Measurements from ENCODE around the gene KNDC1. TPM values are rescaled to one million over a fixed set of nuclear protein-coding genes. Genes with fewer than 3 reads are reported as not detected.

The KNDC1 gene
- total RNA-seq, 4 donors from 2014 or later: under 0.01 to 12.5 (median 5.3) TPM

DNA sequence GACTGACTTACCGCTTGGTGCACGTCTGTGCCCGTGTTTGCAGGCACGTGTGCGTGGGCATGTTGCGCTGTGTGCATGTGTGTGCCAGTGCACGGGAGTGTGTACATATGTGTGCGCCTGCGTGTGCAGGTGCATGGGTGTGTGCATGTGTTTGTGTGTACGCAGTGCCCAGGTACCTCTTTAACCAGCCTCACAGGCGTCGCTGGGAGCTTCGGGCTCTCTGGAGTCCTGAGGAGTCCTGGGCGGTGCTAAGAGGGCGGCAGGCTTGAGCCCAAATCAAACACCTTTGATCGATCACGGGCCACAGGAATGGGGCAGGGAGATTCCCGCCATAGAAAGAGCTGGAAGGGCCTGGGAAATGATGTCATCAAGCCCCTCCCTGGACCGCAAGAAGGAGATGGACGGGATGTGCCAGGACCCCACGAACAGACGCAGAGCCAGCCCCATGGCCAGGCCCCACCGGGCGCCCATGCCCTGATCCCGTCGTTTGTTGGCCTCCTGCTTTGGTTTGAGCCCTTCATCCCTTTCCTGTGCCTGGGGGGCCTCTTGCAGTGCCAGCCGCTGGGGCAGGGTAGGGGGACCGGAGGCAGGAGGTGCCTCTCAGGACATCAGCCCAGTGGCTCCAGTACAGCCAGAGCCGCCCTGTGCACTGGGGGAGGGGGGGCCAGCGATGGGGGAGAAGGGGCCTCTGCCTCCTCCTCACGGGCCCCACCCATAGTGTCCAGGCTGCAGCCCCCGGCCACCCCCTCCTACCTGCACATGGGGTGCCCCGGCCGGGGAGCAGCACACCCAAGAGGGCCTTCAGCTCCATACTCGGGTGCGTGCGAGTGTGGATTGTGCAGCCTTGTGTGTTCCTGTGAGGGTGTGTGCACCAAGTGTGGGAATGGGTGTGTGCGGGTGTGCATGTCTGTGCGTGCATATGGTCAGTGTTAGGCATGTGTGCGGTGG lies 5.8 kb downstream of the KNDC1 start:
- Histone ChIP-seq H3K27ac (no peak overlapping the region), H3K4me3 (no peak overlapping the region), H3K36me3 (no peaks in the 10 kb centered on the region), H3K27me3 (no peaks in the 10 kb centered on the region), H3K4me1 (peaks cover 0 to 9% of the 10 kb centered on the region in 2 donors), H3K9me3 (no peaks in the 10 kb centered on the region)
- peak in 1 of 2 donors; percentile 8 for DNase-seq
- TF ChIP-seq POLR2A (IDR thresholded peaks at IDR 0.05): no peak
- TF ChIP-seq, protein P1, sequence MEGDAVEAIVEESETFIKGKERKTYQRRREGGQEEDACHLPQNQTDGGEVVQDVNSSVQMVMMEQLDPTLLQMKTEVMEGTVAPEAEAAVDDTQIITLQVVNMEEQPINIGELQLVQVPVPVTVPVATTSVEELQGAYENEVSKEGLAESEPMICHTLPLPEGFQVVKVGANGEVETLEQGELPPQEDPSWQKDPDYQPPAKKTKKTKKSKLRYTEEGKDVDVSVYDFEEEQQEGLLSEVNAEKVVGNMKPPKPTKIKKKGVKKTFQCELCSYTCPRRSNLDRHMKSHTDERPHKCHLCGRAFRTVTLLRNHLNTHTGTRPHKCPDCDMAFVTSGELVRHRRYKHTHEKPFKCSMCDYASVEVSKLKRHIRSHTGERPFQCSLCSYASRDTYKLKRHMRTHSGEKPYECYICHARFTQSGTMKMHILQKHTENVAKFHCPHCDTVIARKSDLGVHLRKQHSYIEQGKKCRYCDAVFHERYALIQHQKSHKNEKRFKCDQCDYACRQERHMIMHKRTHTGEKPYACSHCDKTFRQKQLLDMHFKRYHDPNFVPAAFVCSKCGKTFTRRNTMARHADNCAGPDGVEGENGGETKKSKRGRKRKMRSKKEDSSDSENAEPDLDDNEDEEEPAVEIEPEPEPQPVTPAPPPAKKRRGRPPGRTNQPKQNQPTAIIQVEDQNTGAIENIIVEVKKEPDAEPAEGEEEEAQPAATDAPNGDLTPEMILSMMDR (IDR thresholded peaks at IDR 0.05): no peak
- intact Hi-C loops (cut with DNase I; ENCODE audit: low total_unique reads): no loop called here

DNA sequence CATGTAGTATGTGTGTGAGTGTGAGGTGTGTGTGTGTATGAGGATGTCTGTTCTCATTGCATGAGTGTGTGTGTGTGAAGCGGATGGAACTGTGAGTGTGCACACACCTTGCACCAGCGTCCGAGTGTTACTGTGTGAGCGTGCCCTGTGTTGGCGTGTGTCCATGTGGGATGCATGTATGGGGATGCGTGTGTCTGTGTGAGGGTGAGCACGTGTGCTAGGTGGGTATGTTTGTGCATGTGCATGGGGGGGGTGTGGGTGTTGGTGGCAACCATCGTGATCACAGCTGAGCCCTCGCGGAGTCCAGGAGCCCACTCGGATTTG lies 6.4 kb downstream of the KNDC1 start:
- Histone ChIP-seq H3K27ac (no peak overlapping the region), H3K9me3 (no peaks in the 10 kb centered on the region), H3K4me1 (peaks cover 0 to 3% of the 10 kb centered on the region in 2 donors), H3K4me3 (no peak overlapping the region), H3K27me3 (no peaks in the 10 kb centered on the region), H3K36me3 (no peaks in the 10 kb centered on the region)
- TF ChIP-seq, protein P1 (IDR thresholded peaks at IDR 0.05): no peak
- TF ChIP-seq POLR2A (IDR thresholded peaks at IDR 0.05): no peak
- DNase-seq: no peak
- intact Hi-C loops (cut with DNase I; ENCODE audit: low total_unique reads): no loop called here

DNA sequence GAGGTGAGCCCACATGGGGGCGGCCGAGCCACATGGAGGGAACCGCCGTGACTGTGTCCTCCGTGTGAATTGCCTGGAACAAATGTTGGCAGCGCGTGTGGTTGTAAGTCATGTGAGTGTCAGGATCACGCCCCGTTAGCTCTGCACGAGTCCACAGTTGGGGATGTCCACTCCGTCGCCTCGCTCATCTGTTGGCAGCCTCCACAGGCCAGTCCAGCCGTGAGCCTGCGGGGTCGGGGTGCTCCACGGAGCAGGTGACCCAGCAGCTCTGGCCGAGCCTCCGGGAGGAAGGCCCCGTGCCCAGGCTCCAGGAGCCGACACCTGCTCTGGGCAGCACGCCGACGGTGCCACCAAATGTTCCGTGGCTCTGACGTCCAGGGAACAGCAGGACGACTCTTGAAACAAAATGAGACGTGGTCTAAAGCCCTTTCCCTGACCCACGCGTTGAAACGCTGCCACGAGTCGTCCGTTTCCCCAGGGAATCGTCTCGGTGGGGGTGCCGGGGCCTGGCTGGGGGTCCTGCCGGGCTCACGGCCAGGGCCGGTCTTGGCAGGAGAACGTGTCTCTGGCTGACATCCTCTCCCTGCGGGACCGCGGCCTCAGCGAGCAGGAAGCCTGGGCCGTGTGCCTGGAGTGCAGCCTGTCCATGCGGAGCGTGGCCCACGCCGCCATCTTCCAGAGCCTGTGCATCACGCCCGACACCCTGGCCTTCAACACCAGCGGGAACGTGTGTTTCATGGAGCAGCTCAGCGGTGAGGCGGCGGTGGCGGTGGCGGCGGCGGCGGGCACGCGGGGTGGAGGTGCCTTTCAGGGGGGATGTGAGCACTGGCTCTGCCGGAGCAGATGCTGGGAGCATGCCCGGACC lies 7.0 kb downstream of the KNDC1 start:
- Histone ChIP-seq H3K4me3 (no peak overlapping the region), H3K27ac (no peak overlapping the region), H3K36me3 (no peaks in the 10 kb centered on the region), H3K4me1 (no peaks in the 10 kb centered on the region), H3K27me3 (no peaks in the 10 kb centered on the region), H3K9me3 (no peaks in the 10 kb centered on the region)
- DNase-seq: no peak
- TF ChIP-seq, protein P1 (IDR thresholded peaks at IDR 0.05): no peak
- intact Hi-C loops (cut with DNase I; ENCODE audit: low total_unique reads): no loop called here

DNA sequence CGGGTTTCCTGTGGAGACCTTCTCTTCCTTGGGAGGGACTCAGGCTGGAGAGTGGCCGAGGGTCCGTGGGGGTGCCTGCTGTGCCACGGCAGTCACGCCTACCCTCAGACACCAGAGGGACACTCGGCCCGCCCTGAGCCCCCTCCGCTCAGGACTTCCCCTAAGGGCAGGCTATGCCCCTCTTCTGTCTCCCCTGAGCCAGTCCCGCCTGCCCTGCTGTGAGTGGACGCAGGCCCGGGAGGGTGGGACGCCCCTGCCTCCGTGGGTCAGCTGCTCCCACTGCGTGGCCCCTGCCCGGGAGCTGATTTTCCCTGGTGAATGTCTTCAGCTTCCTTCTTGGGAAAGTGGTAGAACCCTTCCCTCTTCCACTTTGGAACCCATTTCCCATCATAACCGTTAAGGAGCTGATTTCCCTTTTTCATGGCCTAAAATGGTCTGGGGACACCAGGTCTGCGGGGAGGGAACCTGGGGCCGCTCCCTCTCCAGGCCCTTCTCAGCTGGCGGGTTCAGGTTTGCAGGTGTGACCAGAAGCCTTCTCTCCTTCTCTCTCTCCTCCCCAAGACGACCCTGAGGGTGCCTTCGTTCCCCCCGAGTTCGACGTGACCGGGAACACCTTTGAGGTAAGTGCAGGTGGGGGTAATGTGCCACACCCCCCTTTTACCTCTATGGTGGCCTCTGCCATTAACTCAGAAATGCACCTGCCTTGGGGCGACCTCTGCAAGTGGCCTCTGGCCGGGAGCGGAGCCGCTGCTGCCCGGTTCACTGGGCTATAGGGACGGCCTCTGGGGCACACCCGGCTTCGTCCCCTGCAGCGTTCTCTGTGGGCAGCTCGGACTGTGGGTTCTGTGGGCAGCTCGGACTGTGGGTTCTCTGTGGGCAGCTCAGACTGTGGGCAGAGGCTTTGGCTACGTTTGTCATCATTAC lies 7.9 kb downstream of the KNDC1 start:
- H3K27me3 ChIP-seq: no peaks in the 10 kb centered on the region
- DNase-seq: no peak
- no peak overlapping the region for H3K4me3 ChIP-seq
- TF ChIP-seq, protein P1 (IDR thresholded peaks at IDR 0.05): no peak
- no peak overlapping the region for H3K27ac ChIP-seq
- H3K36me3 ChIP-seq: no peaks in the 10 kb centered on the region
- intact Hi-C loops (cut with DNase I; ENCODE audit: low total_unique reads): no loop called here
- H3K4me1 ChIP-seq: no peaks in the 10 kb centered on the region
- no peaks in the 10 kb centered on the region for H3K9me3 ChIP-seq
